ENCODE measurements around the gene CCL17. TPM values are rescaled to one million over a fixed set of nuclear protein-coding genes. Genes with fewer than 3 reads are reported as not detected.

Gene CCL17
- total RNA-seq, 1 experiment from 2014 or later = not detected

DNA sequence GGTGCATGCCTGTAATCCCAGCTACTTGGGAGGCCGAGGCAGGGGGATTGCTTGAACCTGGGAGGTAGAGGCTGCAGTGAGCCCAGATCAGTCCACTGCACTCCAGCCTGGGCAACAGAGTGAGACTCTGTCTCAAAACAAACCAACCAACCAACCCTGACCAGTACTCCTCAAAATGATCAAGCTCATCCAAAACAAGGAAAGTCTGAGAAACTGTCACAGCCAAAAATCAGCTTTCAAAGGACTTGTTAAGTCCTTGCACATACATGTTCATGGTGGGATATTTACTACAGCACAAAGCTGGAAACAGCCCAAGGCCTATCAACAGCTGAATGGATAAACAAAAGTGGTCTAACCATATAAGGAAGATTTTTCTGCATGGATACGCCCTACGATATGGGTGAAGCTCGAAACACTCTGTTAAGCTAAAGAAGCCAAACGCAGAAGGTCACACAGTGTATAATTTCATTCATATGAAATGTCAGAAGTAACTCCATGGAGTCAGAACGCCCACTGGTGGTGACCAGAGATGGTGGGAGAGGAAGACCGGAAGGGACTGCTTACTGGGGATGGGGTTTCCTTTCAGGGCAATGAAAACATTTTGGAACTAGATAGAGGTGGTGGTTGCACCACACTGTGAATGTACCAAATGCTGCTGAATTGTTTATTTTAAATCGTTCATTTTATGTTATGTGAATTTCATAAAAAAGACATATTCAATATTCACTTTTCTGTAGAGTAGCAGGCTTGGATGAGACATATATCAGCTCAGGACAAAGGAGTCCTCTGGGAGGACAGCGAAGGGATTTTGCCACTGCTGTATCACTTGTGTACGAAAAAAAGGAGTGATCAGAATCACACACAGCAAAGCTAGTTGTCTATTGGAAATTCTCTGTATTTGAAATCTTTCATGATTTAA, 17.7 kb downstream of the CCL17 start:
- Histone ChIP-seq H3K27ac (ENCODE audit: low read length) (no peak overlapping the region), H3K4me3 (ENCODE audit: low read depth in 2 of 2, low read length in 2 of 2) (0 out of 4 replicates have a peak overlapping the region, but pooled peaks of 1 of the 2 experiments have one; percentile 11), H3K4me1 (ENCODE audit: control insufficient read depth, insufficient read depth, low read length) (peaks cover 10% of the 10 kb centered on the region), H3K9me3 (ENCODE audit: control insufficient read depth, insufficient read depth, low read depth, low read length) (no peaks in the 10 kb centered on the region), H3K27me3 (ENCODE audit: control insufficient read depth, insufficient read depth, low read length) (no peaks in the 10 kb centered on the region), H3K36me3 (ENCODE audit: control insufficient read depth, insufficient read depth, low read length) (no peaks in the 10 kb centered on the region)
- POLR2A ChIA-PET = interaction anchor here (0.7 kb wide), 1 partner anchor 901 kb away, joined by 3 read pairs; no protein-coding TSS in a partner anchor
- TF ChIP-seq TCF7L2 (IDR thresholded peaks at IDR 0.05; ENCODE audit: low read depth, low read length) (no peak), SIN3A (IDR thresholded peaks at IDR 0.05; ENCODE audit: borderline replicate concordance, insufficient read depth, low read depth, low read length) (no peak)
- TF ChIP-seq, protein P1, sequence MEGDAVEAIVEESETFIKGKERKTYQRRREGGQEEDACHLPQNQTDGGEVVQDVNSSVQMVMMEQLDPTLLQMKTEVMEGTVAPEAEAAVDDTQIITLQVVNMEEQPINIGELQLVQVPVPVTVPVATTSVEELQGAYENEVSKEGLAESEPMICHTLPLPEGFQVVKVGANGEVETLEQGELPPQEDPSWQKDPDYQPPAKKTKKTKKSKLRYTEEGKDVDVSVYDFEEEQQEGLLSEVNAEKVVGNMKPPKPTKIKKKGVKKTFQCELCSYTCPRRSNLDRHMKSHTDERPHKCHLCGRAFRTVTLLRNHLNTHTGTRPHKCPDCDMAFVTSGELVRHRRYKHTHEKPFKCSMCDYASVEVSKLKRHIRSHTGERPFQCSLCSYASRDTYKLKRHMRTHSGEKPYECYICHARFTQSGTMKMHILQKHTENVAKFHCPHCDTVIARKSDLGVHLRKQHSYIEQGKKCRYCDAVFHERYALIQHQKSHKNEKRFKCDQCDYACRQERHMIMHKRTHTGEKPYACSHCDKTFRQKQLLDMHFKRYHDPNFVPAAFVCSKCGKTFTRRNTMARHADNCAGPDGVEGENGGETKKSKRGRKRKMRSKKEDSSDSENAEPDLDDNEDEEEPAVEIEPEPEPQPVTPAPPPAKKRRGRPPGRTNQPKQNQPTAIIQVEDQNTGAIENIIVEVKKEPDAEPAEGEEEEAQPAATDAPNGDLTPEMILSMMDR (IDR thresholded peaks at IDR 0.05) = peak; percentile 78
- peak; percentile 42 for DNase-seq (ENCODE audit: low read depth, low spot score)
- BruUV-seq (replicated peaks) = no TSS peak
- in situ Hi-C loops (cut with HindIII; ENCODE audit: low pct_unique_long_range_greater_than_20kb, low sequenced_read_pairs) = no loop called here
- ATAC-seq = peak; percentile 66
- CTCF ChIA-PET = interaction anchor here (0.9 to 1.8 kb wide), 3 partner anchors 120 to 160 kb away, joined by 3 to 4 read pairs (median 4); no protein-coding TSS in a partner anchor
- intact Hi-C loops (cut with micrococcal nuclease; ENCODE audit: unreplicated experiment) = no loop called here

DNA sequence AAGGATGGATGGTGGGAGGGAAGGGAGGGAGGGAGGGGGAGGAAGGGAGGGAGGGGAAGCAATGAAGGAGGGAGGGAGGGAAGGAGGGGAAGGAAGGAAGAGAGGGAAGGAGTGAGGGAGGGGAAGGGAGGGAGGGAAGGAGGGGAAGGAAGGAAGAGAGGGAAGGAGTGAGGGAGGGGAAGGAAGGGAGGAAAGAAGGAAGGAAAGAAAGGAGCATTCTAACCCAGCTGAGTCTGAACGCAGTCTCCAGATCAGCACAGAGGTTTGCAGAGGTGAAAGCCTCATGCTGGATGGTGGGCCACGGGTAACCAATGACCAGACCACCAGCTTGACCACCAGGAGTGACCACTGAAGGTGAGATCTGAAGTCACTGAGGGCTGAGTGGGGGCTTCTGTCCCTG, 18.6 kb downstream of the CCL17 start:
- in situ Hi-C loops (cut with HindIII; ENCODE audit: low pct_unique_long_range_greater_than_20kb, low sequenced_read_pairs) (no loop called here), intact Hi-C loops (cut with micrococcal nuclease; ENCODE audit: unreplicated experiment) (no loop called here)
- no peak for TF ChIP-seq POLR2AphosphoS5 (IDR thresholded peaks at IDR 0.05; ENCODE audit: low read depth, low read length)
- no peak for TF ChIP-seq SIN3A (IDR thresholded peaks at IDR 0.05; ENCODE audit: borderline replicate concordance, insufficient read depth, low read depth, low read length)
- TF ChIP-seq, protein P2, sequence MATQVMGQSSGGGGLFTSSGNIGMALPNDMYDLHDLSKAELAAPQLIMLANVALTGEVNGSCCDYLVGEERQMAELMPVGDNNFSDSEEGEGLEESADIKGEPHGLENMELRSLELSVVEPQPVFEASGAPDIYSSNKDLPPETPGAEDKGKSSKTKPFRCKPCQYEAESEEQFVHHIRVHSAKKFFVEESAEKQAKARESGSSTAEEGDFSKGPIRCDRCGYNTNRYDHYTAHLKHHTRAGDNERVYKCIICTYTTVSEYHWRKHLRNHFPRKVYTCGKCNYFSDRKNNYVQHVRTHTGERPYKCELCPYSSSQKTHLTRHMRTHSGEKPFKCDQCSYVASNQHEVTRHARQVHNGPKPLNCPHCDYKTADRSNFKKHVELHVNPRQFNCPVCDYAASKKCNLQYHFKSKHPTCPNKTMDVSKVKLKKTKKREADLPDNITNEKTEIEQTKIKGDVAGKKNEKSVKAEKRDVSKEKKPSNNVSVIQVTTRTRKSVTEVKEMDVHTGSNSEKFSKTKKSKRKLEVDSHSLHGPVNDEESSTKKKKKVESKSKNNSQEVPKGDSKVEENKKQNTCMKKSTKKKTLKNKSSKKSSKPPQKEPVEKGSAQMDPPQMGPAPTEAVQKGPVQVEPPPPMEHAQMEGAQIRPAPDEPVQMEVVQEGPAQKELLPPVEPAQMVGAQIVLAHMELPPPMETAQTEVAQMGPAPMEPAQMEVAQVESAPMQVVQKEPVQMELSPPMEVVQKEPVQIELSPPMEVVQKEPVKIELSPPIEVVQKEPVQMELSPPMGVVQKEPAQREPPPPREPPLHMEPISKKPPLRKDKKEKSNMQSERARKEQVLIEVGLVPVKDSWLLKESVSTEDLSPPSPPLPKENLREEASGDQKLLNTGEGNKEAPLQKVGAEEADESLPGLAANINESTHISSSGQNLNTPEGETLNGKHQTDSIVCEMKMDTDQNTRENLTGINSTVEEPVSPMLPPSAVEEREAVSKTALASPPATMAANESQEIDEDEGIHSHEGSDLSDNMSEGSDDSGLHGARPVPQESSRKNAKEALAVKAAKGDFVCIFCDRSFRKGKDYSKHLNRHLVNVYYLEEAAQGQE (IDR thresholded peaks at IDR 0.05; ENCODE audit: insufficient read depth in 1 of 2, low read depth in 2 of 2, low read length in 1 of 2) = no peak
- TF ChIP-seq, protein P1 (IDR thresholded peaks at IDR 0.05) = no peak
- TF ChIP-seq TCF7L2 (IDR thresholded peaks at IDR 0.05; ENCODE audit: low read depth, low read length) = no peak
- ATAC-seq (no peak), DNase-seq (ENCODE audit: low read depth, low spot score) (no peak)
- Histone ChIP-seq H3K9me3 (ENCODE audit: control insufficient read depth, insufficient read depth, low read depth, low read length) (no peaks in the 10 kb centered on the region), H3K27ac (ENCODE audit: low read length) (no peak overlapping the region), H3K36me3 (ENCODE audit: control insufficient read depth, insufficient read depth, low read length) (no peaks in the 10 kb centered on the region), H3K4me1 (ENCODE audit: control insufficient read depth, insufficient read depth, low read length) (peaks cover 7% of the 10 kb centered on the region), H3K27me3 (ENCODE audit: control insufficient read depth, insufficient read depth, low read length) (no peaks in the 10 kb centered on the region), H3K4me3 (ENCODE audit: low read depth in 2 of 2, low read length in 2 of 2) (no peak overlapping the region)
- ChIA-PET CTCF (interaction anchor here (1.8 kb wide), 1 partner anchor 121 kb away, joined by 4 read pairs; no protein-coding TSS in a partner anchor), POLR2A (no interaction called here)
- BruUV-seq (replicated peaks) = no TSS peak

Measured in Panc1 (cell line).